ENCODE data around the gene SIGLEC8. TPM values are rescaled to one million over a fixed set of nuclear protein-coding genes. Genes with fewer than 3 reads are reported as not detected.

The SIGLEC8 gene
- total and polyA plus RNA-seq, 2 of the 8 experiments (the other 6 are each of a cell fraction or from before 2014, with no cell fraction given), result not detected

DNA sequence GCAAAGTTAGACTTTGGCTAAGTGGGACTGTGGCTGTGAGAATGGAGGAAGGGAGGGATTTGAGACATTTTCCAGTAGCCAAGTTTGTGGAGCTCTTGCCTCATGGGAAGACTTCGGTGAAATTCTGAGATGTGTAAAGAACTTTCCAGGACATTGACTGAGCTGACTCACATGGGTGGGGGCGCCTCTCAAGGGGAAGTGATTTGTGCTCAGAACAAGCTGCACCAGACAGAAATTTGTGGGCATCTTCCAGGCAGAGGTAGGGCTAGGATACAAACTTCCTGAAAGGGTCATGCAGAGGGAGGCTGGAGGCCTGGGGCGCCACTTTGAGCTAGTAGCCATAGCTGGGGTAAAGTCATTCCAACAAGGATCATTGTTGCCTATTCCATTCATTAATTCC, 31.1 kb downstream of the SIGLEC8 start:
- CTCF ChIA-PET (ENCODE audit: partially characterized antibody), result interaction anchor here (0.8 to 1.5 kb wide), 5 partner anchors 9 to 89 kb away, joined by 3 to 6 read pairs (median 4); no protein-coding TSS in a partner anchor
- Histone ChIP-seq H3K9ac (replicated peaks in 1 of 4; ENCODE audit: extremely low read depth in 1 of 4, low read depth in 3 of 4, low read length in 3 of 4) (no peak overlapping the region), H2BK12ac (ENCODE audit: low read depth, low read length) (no peak overlapping the region), H3K27me3 (replicated peaks in 1 of 4; ENCODE audit: control insufficient read depth in 3 of 4, extremely low read depth in 1 of 4, insufficient read depth in 3 of 4, low read length in 3 of 4) (no peaks in the 10 kb centered on the region; a peak in 1 of 7 replicates), H3K4ac (replicated peaks; ENCODE audit: insufficient read length, low read depth, low read length) (no peak overlapping the region), H3K23ac (ENCODE audit: insufficient read length) (no peak overlapping the region), H3K23me2 (ENCODE audit: low read depth, low read length) (no peaks in the 10 kb centered on the region), H2BK15ac (ENCODE audit: low read length) (no peak overlapping the region), H4K8ac (ENCODE audit: extremely low read depth, insufficient read depth, low read length) (no peak overlapping the region), H3K56ac (replicated peaks; ENCODE audit: insufficient read length, low read depth, low read length) (no peak overlapping the region), H4K5ac (ENCODE audit: insufficient read length, low read depth, low read length) (no peak overlapping the region), H3K4me2 (ENCODE audit: insufficient read depth in 1 of 2, low read depth in 2 of 2, low read length in 2 of 2) (no peak overlapping the region; a peak in 1 of 4 replicates), H2BK20ac (ENCODE audit: low read length) (no peak overlapping the region), H3K79me1 (ENCODE audit: low read depth, low read length) (no peaks in the 10 kb centered on the region), H3K27ac (ENCODE audit: low read depth, low read length) (no peak overlapping the region), H2AK5ac (ENCODE audit: low read depth, low read length) (no peak overlapping the region), H2BK5ac (ENCODE audit: low read depth, low read length) (no peak overlapping the region), H2BK120ac (replicated peaks; ENCODE audit: low read depth, low read length) (no peak overlapping the region), H3K4me3 (ENCODE audit: extremely low read depth in 1 of 4, insufficient read depth in 2 of 4, low read depth in 3 of 4, low read length in 4 of 4) (no peak overlapping the region), H3K79me2 (ENCODE audit: control insufficient read depth in 1 of 2, insufficient read depth in 2 of 2, low read length in 2 of 2) (no peaks in the 10 kb centered on the region), H4K20me1 (replicated peaks in 1 of 2; ENCODE audit: control insufficient read depth in 1 of 2, insufficient read depth in 2 of 2, low read length in 2 of 2) (no peaks in the 10 kb centered on the region), H2AFZ (ENCODE audit: low read length) (no peak overlapping the region), H4K91ac (replicated peaks; ENCODE audit: insufficient read length, low read length) (no peak overlapping the region), H3K14ac (ENCODE audit: insufficient read length) (no peak overlapping the region), H3K4me1 (replicated peaks in 1 of 4; ENCODE audit: control insufficient read depth in 3 of 4, insufficient read depth in 4 of 4, low read length in 3 of 4) (no peaks in the 10 kb centered on the region), H3K18ac (ENCODE audit: extremely low read depth, low read length) (no peak overlapping the region), H3K36me3 (ENCODE audit: control insufficient read depth in 2 of 4, insufficient read depth in 4 of 4, low read length in 3 of 4) (no peaks in the 10 kb centered on the region), H3K9me3 (ENCODE audit: insufficient read depth in 2 of 2, low read depth in 1 of 2, low read length in 1 of 2) (no peaks in the 10 kb centered on the region)
- WGBS, 2 experiments (ENCODE audit: extremely low coverage in 1 of 2, insufficient coverage in 1 of 2, insufficient read length in 1 of 2, insufficient replicate concordance in 2 of 2, low coverage in 1 of 2, low lambda C conversion rate in 2 of 2, missing lambda C conversion rate in 1 of 2), result 79% methylated on average over 3 of the region's 3 CpGs; no CpG with 5 or more reads in 1 of the 2 experiments
- POLR2A ChIA-PET (ENCODE audit: partially characterized antibody), result no interaction called here
- DNase-seq (ENCODE audit: low read depth in 1 of 2, low spot score in 2 of 2) (no peak), FAIRE-seq (no peak)
- no peak for TF ChIP-seq EZH2 (IDR thresholded peaks at IDR 0.05; ENCODE audit: low read depth, low read length, severe bottlenecking)
- TF ChIP-seq KDM5A (IDR thresholded peaks at IDR 0.05; ENCODE audit: low read length), result no peak
- no peak for TF ChIP-seq POU5F1 (IDR thresholded peaks at IDR 0.05; ENCODE audit: low read depth, low read length)
- TF ChIP-seq SRF (IDR thresholded peaks at IDR 0.05; ENCODE audit: low read depth, low read length), result no peak
- TF ChIP-seq, protein P1, sequence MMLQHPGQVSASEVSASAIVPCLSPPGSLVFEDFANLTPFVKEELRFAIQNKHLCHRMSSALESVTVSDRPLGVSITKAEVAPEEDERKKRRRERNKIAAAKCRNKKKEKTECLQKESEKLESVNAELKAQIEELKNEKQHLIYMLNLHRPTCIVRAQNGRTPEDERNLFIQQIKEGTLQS (IDR thresholded peaks at IDR 0.05; ENCODE audit: insufficient read depth, low read depth, low read length), result no peak
- no peak for TF ChIP-seq BACH1 (IDR thresholded peaks at IDR 0.05; ENCODE audit: low read length)
- TF ChIP-seq SP4 (IDR thresholded peaks at IDR 0.05; ENCODE audit: low read length), result no peak
- TF ChIP-seq, protein P2, sequence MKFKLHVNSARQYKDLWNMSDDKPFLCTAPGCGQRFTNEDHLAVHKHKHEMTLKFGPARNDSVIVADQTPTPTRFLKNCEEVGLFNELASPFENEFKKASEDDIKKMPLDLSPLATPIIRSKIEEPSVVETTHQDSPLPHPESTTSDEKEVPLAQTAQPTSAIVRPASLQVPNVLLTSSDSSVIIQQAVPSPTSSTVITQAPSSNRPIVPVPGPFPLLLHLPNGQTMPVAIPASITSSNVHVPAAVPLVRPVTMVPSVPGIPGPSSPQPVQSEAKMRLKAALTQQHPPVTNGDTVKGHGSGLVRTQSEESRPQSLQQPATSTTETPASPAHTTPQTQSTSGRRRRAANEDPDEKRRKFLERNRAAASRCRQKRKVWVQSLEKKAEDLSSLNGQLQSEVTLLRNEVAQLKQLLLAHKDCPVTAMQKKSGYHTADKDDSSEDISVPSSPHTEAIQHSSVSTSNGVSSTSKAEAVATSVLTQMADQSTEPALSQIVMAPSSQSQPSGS (IDR thresholded peaks at IDR 0.05; ENCODE audit: low read length), result no peak
- TF ChIP-seq SP1 (IDR thresholded peaks at IDR 0.05; ENCODE audit: low read depth, low read length), result no peak
- TF ChIP-seq SP2 (IDR thresholded peaks at IDR 0.05; ENCODE audit: low read length), result no peak
- TF ChIP-seq YY1 (IDR thresholded peaks at IDR 0.05; ENCODE audit: low read depth, low read length), result no peak
- TF ChIP-seq CHD2 (IDR thresholded peaks at IDR 0.05; ENCODE audit: low read length), result no peak
- TF ChIP-seq NRF1 (IDR thresholded peaks at IDR 0.05; ENCODE audit: low read depth, low read length), result no peak
- TF ChIP-seq, protein P3, sequence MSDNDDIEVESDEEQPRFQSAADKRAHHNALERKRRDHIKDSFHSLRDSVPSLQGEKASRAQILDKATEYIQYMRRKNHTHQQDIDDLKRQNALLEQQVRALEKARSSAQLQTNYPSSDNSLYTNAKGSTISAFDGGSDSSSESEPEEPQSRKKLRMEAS (IDR thresholded peaks at IDR 0.05), result no peak

Measured in H1 (cell line).